GM12865 (cell line): ENCODE data around the gene UQCR10.

ENCODE experiments used
- DNase-seq: peaks from one replicate; pipeline ENCODE4 v3.0.0; 2010; ENCODE audit warnings: low read depth
- H3K4me3 ChIP-seq: 2 replicates; pipeline ENCODE4 v1.5.1; 2011; ENCODE audit warnings: mild to moderate bottlenecking, low read depth, low read length, control low read depth
- TF ChIP-seq, protein P1 (sequence below): IDR thresholded peaks from 2 replicates; pipeline ENCODE4 v1.5.1; 2011; ENCODE audit warnings: low read length, control low read depth, low read depth, inconsistent platforms; ENCODE audit not compliant: insufficient read depth; ENCODE audit errors: missing control alignments

UQCR10 gene

DNA sequence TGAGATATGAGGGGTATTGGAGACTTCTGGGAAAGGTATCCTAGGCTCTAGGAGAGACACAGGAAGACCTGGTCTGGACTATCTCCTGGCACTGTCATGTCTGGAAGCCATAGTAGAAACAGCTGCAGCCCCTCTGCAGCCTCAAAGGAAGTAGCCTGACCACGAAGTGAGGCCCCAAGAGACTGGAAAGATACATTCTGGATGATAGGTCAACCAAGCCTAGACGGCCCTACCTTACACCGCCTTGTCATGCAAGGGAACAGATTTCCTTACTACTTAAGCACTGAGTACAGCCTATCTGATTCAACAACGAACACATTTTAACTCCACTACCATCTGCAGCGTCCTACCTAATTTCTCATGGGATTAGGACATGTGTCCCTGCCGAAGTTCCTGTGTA is 31.1 kb downstream of the UQCR10 start:
- DNase-seq: peak; percentile 68
- no peak overlapping the region for H3K4me3 ChIP-seq
- TF ChIP-seq, protein P1, sequence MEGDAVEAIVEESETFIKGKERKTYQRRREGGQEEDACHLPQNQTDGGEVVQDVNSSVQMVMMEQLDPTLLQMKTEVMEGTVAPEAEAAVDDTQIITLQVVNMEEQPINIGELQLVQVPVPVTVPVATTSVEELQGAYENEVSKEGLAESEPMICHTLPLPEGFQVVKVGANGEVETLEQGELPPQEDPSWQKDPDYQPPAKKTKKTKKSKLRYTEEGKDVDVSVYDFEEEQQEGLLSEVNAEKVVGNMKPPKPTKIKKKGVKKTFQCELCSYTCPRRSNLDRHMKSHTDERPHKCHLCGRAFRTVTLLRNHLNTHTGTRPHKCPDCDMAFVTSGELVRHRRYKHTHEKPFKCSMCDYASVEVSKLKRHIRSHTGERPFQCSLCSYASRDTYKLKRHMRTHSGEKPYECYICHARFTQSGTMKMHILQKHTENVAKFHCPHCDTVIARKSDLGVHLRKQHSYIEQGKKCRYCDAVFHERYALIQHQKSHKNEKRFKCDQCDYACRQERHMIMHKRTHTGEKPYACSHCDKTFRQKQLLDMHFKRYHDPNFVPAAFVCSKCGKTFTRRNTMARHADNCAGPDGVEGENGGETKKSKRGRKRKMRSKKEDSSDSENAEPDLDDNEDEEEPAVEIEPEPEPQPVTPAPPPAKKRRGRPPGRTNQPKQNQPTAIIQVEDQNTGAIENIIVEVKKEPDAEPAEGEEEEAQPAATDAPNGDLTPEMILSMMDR: no peak

DNA sequence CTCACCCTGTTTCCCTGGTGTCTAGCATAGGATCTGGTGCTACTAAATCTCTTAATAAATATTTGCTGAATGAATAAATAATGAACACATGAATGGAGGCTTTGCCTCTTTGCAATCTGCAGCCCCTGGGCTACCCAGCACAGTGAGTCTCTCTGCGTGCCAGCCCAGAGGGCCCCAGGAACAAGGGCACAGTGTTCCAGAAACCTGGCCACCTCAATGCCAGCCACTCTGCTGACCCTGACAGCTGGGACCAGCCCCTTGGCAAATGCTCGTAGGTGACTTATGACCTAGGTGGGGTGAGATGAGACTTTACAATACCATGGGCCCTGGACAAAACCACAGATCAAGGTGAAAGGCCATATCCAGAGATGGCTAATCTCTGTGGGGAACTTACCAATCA is 31.6 kb downstream of the UQCR10 start:
- TF ChIP-seq, protein P1: no peak
- no peak for DNase-seq
- no peak overlapping the region for H3K4me3 ChIP-seq

DNA sequence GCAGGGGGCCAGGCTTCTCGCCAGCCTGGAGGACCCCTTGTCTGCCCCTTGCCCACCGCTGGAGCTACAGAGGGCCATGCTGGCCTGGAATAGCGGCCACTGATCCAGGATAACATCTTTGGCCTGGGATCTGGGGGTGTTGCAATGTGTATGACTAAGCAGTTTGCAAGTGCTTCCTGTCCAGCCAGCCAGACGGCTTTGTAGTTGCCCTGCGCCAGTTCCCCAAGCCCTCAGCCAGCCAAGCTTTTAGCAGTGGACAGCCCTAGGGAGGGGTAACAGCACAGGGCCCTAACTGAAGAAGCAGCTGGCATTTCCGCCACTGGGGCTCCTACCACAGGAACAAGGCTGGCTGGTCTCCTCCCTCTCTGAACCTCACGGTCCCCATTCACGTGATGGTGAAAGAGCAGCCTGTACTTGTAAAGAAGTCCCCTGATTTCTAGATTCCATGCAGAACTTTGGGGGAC is 32.1 kb downstream of the UQCR10 start:
- DNase-seq: no peak
- no peak overlapping the region for H3K4me3 ChIP-seq
- TF ChIP-seq, protein P1: no peak

DNA sequence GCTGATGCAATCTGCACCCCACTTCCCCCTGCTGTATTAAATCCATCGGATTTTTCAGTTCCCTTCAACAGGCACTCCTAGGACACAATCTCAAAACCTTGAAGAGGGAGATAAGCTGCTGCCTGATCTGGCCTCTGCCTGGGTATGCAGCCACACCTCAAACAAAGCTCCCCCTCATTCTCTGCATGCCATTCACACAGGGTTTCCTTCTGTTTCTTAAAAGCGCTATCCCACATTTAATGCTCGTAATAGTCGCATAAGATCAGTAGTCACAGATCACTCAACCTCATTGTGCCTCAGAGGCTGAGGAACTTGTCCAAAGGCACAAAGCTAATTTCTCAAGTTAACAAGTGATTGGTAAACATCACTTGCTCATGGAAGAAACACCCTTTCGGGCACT is 34.0 kb downstream of the UQCR10 start:
- DNase-seq: no peak
- TF ChIP-seq, protein P1: no peak
- no peak overlapping the region for H3K4me3 ChIP-seq

GRCh38 chr22:29801796-29802195 is 34.6 kb downstream of the UQCR10 start:
- TF ChIP-seq, protein P1: no peak
- no peak overlapping the region for H3K4me3 ChIP-seq

DNA sequence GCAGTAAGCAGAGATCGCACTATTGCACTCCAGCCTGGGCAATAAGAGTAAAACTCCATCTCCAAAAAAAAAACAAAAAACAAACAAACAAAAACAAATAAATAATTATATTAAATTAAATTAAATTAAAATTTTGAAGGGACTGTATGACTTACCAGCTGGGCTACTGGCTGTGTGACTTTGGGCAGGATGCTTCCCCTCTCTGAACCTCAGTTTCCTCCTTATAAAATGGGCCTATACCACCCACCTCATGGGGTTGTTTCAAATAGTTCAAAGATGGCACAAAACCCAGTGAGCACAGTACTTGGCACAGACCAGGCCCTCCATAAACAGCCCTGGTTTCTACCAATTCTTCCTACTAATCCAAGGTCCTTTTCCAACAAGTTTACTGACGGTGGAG is 36.0 kb downstream of the UQCR10 start:
- TF ChIP-seq, protein P1: no peak
- DNase-seq: no peak
- no peak overlapping the region for H3K4me3 ChIP-seq

More at GRCh38 chr22:29801796-29802195, 34.6 kb downstream of the UQCR10 start:
- no peak for DNase-seq

GRCh38 chr22:29804985-29805384 is 37.8 kb downstream of the UQCR10 start:
- TF ChIP-seq, protein P1: no peak
- no peak for DNase-seq
- H3K4me3 ChIP-seq: no peak overlapping the region
